Naive thymus-derived CD4-positive, alpha-beta T cell (primary cell): ENCODE data around the gene PVALB. TPM values are rescaled to one million over a fixed set of nuclear protein-coding genes. Genes with fewer than 3 reads are reported as not detected.

Source experiments
- ATAC-seq: fragments of 150-1000 bp; cut with Tn5 transposase; 2 replicates; pipeline ENCODE4 v1.10.0; 2021; ENCODE audit warnings: mild to moderate bottlenecking, moderate library complexity
- CTCF ChIA-PET: fragments of 350-600 bp; sonication (Branson Sonifier 250); formaldehyde crosslinking; loops from one replicate; lab custom pipeline; 2021; ENCODE audit warnings: antibody characterized with exemption; lab: Charles Lee
- POLR2A ChIA-PET: fragments of 350-600 bp; sonication (Branson Sonifier 250); formaldehyde crosslinking; loops from one replicate; lab custom pipeline; 2021; ENCODE audit warnings: antibody characterized with exemption, inconsistent platforms; lab: Charles Lee
- DNase-seq, 9 donors: peaks; one replicate each; pipeline versions ENCODE4 v3.0.0 to v3.0.0-alpha.2; 2020 to 2022; ENCODE audit warnings: mixed read lengths in 1 of 9
- H3K27ac ChIP-seq: one replicate; pipeline ENCODE4 v1.7.0; 2013; ENCODE audit warnings: mild to moderate bottlenecking, low read depth, low read length, moderate library complexity
- H3K27me3 ChIP-seq, 2 donors: one replicate each; pipeline ENCODE4 v1.7.0; 2013; ENCODE audit warnings: low read length in 2 of 2, mild to moderate bottlenecking in 2 of 2, moderate library complexity in 2 of 2; ENCODE audit not compliant: control insufficient read depth in 2 of 2, insufficient read depth in 2 of 2
- H3K36me3 ChIP-seq, 3 experiments: 1 replicate in 2 of 3; 2 replicates in 1 of 3; pipeline ENCODE4 v1.7.0; 2013; ENCODE audit warnings: low read length in 3 of 3, mild to moderate bottlenecking in 3 of 3, moderate library complexity in 1 of 3; ENCODE audit not compliant: insufficient read depth in 3 of 3, control insufficient read depth in 2 of 3
- H3K4me1 ChIP-seq, 2 donors: one replicate each; pipeline ENCODE4 v1.7.0; 2013; ENCODE audit warnings: low read length in 2 of 2, mild to moderate bottlenecking in 2 of 2, moderate library complexity in 1 of 2; ENCODE audit not compliant: control insufficient read depth in 2 of 2, insufficient read depth in 2 of 2
- H3K4me3 ChIP-seq: 2 replicates; pipeline ENCODE4 v1.7.0; 2013; ENCODE audit warnings: mild to moderate bottlenecking, low read length
- H3K9me3 ChIP-seq, 3 experiments: 1 replicate in 2 of 3; 2 replicates in 1 of 3; pipeline ENCODE4 v1.7.0; 2013; ENCODE audit warnings: low read length in 3 of 3; ENCODE audit not compliant: control insufficient read depth in 2 of 3
- H3K27ac Mint-ChIP-seq, 9 donors: one replicate each; pipeline ENCODE4 v1.8.0; 2020 to 2022; ENCODE audit warnings: mixed read lengths in 9 of 9, mild to moderate bottlenecking in 8 of 9, moderate library complexity in 5 of 9, inconsistent platforms in 2 of 9
- H3K27me3 Mint-ChIP-seq, 5 donors: one replicate each; pipeline ENCODE4 v1.8.0; 2021 to 2022; ENCODE audit warnings: mixed read lengths in 5 of 5, mild to moderate bottlenecking in 1 of 5
- H3K36me3 Mint-ChIP-seq, 5 donors: one replicate each; pipeline ENCODE4 v1.8.0; 2020 to 2022; ENCODE audit warnings: mixed read lengths in 5 of 5, mild to moderate bottlenecking in 3 of 5, inconsistent platforms in 1 of 5
- H3K4me1 Mint-ChIP-seq, 7 donors: one replicate each; pipeline ENCODE4 v1.8.0; 2020 to 2022; ENCODE audit warnings: mixed read lengths in 7 of 7, mild to moderate bottlenecking in 3 of 7, inconsistent platforms in 1 of 7
- H3K4me3 Mint-ChIP-seq, 10 donors: one replicate each; pipeline ENCODE4 v1.8.0; 2020 to 2022; ENCODE audit warnings: mild to moderate bottlenecking in 10 of 10, mixed read lengths in 10 of 10, moderate library complexity in 6 of 10, inconsistent platforms in 2 of 10
- H3K9me3 Mint-ChIP-seq, 11 donors: one replicate each; pipeline ENCODE4 v1.8.0; 2020 to 2022; ENCODE audit warnings: mixed read lengths in 11 of 11, mild to moderate bottlenecking in 4 of 11, inconsistent platforms in 1 of 11, moderate library complexity in 1 of 11
- intact Hi-C, 2 donors: fragments of 100-400 bp; cut with micrococcal nuclease; formaldehyde crosslinking; loops; one replicate each; pipeline ENCODE4 v1.15.1; 2023
- polyA plus RNA-seq, 2 donors: library from polyadenylated mRNA; unstranded; fragments of 300-500 nt; fragmentation: Illumina TruSeq; gene quantifications; one replicate each; pipeline ENCODE4 v1.2.3, GENCODE V29; 2021
- total RNA-seq, 6 experiments: library from RNA in 5 of 6; stranded (reverse) in 5 of 6; gene quantifications; 1 replicate in 5 of 6; 2 replicates in 1 of 6; pipeline ENCODE4 v1.2.3 and lab custom pipeline; 2021 to 2026

Gene PVALB
- total and polyA plus RNA-seq, 7 experiments from 2014 or later, result not detected

DNA sequence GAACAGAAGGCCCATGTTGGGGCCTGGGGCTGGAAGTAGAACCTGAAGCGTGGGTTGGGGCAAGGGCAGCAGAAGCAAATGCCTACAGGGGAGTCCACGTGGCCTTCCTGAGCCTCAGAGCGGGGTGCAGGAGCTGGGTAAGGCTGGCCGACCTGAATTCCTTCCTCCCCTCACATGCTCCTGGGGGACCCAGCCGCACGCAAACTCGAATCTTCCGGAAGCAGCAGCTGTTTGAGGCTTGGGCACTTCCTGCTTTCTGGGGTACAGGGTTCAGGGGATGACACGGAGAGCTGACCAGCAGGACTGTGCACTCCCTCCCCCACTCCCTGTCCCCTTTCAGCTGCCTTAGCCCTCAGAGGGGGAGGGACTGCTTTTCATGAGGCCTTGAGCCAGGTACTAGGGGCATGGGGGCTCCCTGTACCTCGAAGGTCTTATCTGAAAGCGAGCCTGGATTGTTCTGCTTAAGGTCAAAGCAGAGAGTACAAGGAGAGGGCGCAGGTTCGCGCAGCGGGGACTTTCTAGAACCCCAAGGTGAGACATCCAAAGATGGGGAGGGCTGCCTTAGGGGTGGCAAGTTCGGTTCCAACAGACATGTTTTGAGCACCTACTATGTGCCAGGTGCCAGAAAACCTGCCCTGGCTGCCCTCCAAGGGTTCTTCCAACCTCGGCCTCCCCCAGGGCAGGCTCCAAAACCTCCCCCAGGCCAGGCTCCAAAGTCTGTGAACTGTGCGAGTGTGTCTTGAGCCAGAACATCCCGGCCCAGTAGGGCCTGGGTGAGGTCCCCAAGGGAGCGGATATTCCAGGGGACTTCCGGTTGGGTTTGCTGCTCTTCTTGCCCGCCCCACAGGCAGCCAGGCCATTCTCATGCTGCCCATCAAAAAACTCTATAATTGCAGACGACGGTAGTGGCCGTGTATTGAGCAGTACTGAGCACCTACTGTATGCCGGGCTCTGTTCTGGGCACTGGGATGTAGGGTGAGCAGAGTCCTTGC, 45.7 kb upstream of the PVALB start:
- Mint-ChIP-seq H3K36me3 (peaks cover 0 to 33% (median 0%) of the 10 kb centered on the region in 5 donors), H3K27me3 (no peaks in the 10 kb centered on the region), H3K9me3 (peaks cover 0 to 4% (median 0%) of the 10 kb centered on the region in 11 donors), H3K27ac (peak overlapping the region in 1 of 9 donors; percentile 93), H3K4me3 (peak overlapping the region in 1 of 10 donors; percentile 82), H3K4me1 (peaks cover 0 to 65% (median 5%) of the 10 kb centered on the region in 7 donors)
- POLR2A ChIA-PET, result no interaction called here
- no peaks in the 10 kb centered on the region for H3K4me1 ChIP-seq
- intact Hi-C loops, result loop anchor here in 1 of 2 donors (5.0 kb wide), 1 partner anchor 40 kb away; no protein-coding TSS in a partner anchor
- H3K4me3 ChIP-seq, result no peak overlapping the region
- CTCF ChIA-PET, result interaction anchor here (0.6 to 1.1 kb wide), 3 partner anchors 80 to 626 kb away, joined by 3 read pairs; no protein-coding TSS in a partner anchor
- no peaks in the 10 kb centered on the region for H3K9me3 ChIP-seq
- H3K27me3 ChIP-seq, result no peaks in the 10 kb centered on the region
- ATAC-seq (peak; percentile 26), DNase-seq (no peak)
- H3K36me3 ChIP-seq, result no peaks in the 10 kb centered on the region
- no peak overlapping the region for H3K27ac ChIP-seq

DNA sequence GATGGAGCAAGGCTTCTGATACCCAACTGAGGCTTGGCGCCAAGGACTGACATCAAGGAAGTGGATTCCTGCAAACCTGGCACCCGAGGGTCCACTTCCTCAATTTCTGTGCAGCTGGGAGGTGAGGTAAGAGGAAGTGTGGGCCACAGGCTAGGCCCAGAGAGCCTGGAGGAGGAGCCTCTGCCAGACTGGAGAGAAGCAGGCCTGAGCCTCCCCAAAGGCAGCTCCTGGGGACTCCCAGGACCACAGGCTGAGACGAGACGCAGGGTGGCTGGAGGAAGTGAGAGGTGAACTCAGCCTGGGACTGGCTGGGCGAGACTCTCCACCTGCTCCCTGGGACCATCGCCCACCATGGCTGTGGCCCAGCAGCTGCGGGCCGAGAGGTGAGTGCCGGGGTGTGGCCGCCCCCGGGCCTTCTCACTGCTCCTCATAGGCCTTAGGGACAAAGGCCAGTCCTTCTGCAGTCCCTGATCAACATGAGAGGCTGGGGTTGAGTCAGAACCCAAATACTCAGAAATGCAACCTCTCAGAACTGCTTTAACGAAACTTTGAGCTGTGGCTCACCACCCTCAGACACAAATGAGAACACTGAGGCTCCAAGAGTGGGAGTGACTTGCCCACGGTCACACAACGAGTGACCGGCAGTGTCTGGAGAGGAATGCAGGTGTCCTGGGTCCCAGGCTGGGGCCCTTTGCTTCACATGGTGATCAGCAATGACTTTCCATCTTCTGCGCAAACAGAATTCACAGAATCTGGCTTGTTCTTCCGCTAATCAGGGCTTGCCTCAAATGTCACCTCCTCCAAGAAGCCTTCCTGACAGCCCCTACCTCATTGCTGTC, 44.2 kb upstream of the PVALB start, which contains the start of gene NCF4:
NCF4 (plus strand) TSS at position 186 of the 839 bp plus-strand sequence; CDS start at position 352, 166 bp downstream.
- Histone ChIP-seq H3K27me3 (no peaks in the 10 kb centered on the region), H3K27ac (no peak within 1 kb of the TSS), H3K9me3 (no peaks in the 10 kb centered on the region), H3K4me1 (peaks cover 0 to 3% of the 10 kb centered on the region in 2 donors), H3K36me3 (no peaks in the 10 kb centered on the region), H3K4me3 (no peak within 1 kb of the TSS)
- peak in 1 of 9 donors; percentile 73 for DNase-seq
- ChIA-PET CTCF (interaction anchor here (0.5 to 1.1 kb wide), 3 partner anchors 13 to 1006 kb away, joined by 3 to 4 read pairs (median 3); no protein-coding TSS in a partner anchor), POLR2A (no interaction called here)
- H3K27me3 Mint-ChIP-seq, result peaks cover 0 to 5% (median 0%) of the 10 kb centered on the region in 5 donors
- intact Hi-C loops, result loop anchor here in 1 of 2 donors (1.0 to 5.0 kb wide), 2 partner anchors 12 to 41 kb away; no protein-coding TSS in a partner anchor
- H3K27ac Mint-ChIP-seq, result peak within 1 kb of the TSS in 5 of 9 donors; percentile 2 to 93 (median 23)
- ATAC-seq, result peak; percentile 78
- peaks cover 0 to 4% (median 0%) of the 10 kb centered on the region in 11 donors for H3K9me3 Mint-ChIP-seq
- H3K36me3 Mint-ChIP-seq, result peaks cover 0 to 22% (median 0%) of the 10 kb centered on the region in 5 donors
- peaks cover 6 to 67% (median 11%) of the 10 kb centered on the region in 7 donors for H3K4me1 Mint-ChIP-seq
- peak within 1 kb of the TSS in 2 of 10 donors; percentile 62 to 82 for H3K4me3 Mint-ChIP-seq

- ATAC-seq, result no peak
- H3K36me3 Mint-ChIP-seq, result peaks cover 0 to 16% (median 0%) of the 10 kb centered on the region in 5 donors
- peaks cover 0 to 4% of the 10 kb centered on the region in 2 donors for H3K4me1 ChIP-seq
- DNase-seq, result no peak
- H3K27ac Mint-ChIP-seq, result peak overlapping the region in 2 of 9 donors; percentile 23 to 93
- H3K4me3 Mint-ChIP-seq, result peak overlapping the region in 2 of 10 donors; percentile 62 to 82
- peaks cover 6 to 65% (median 9%) of the 10 kb centered on the region in 7 donors for H3K4me1 Mint-ChIP-seq
- POLR2A ChIA-PET, result no interaction called here
- H3K27ac ChIP-seq, result no peak overlapping the region
- CTCF ChIA-PET, result interaction anchor here (0.6 to 1.3 kb wide), 3 partner anchors 13 to 115 kb away, joined by 3 to 4 read pairs (median 3); no protein-coding TSS in a partner anchor
- peaks cover 0 to 4% (median 0%) of the 10 kb centered on the region in 11 donors for H3K9me3 Mint-ChIP-seq
- H3K27me3 ChIP-seq, result no peaks in the 10 kb centered on the region
- no peaks in the 10 kb centered on the region for H3K36me3 ChIP-seq
- peaks cover 0 to 5% (median 0%) of the 10 kb centered on the region in 5 donors for H3K27me3 Mint-ChIP-seq
- intact Hi-C loops, result loop anchor here in 1 of 2 donors (5.0 kb wide), 1 partner anchor 42 kb away; no protein-coding TSS in a partner anchor
- H3K9me3 ChIP-seq, result no peaks in the 10 kb centered on the region
- H3K4me3 ChIP-seq, result no peak overlapping the region
Measured at GRCh38 chr22:36860438-36860820, 43.6 kb upstream of the PVALB start.

DNA sequence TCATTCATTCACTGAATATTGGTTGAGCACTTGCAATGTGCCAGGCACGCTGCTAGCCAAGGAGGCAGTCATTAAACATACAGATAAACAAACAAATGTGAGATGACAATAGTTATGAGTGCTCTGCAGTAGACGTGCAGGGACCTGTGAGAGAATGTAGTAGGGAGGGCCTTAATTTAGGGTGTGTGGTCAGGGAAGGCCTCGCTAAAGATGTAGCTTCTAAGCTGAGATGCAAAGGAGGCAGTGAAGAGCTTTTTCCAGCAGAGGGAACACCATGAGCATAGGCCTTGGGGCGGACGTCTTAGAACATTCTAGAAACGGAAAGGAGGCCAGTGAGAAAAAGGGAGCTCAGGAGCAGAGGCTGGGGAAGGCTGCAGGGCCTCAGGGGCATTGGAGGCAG, 43.2 kb upstream of the PVALB start:
- ChIA-PET CTCF (interaction anchor here (0.6 to 2.1 kb wide), 4 partner anchors 12 to 115 kb away, joined by 3 to 4 read pairs (median 4); no protein-coding TSS in a partner anchor), POLR2A (no interaction called here)
- Mint-ChIP-seq H3K4me3 (peak overlapping the region in 1 of 10 donors; percentile 82), H3K4me1 (peaks cover 6 to 61% (median 9%) of the 10 kb centered on the region in 7 donors), H3K27me3 (peaks cover 0 to 5% (median 0%) of the 10 kb centered on the region in 5 donors), H3K9me3 (peaks cover 0 to 4% (median 0%) of the 10 kb centered on the region in 11 donors), H3K27ac (peak overlapping the region in 4 of 9 donors; percentile 4 to 93 (median 30)), H3K36me3 (peaks cover 0 to 11% (median 0%) of the 10 kb centered on the region in 5 donors)
- no peak overlapping the region for H3K27ac ChIP-seq
- no peaks in the 10 kb centered on the region for H3K27me3 ChIP-seq
- H3K36me3 ChIP-seq, result no peaks in the 10 kb centered on the region
- DNase-seq, result no peak
- H3K4me3 ChIP-seq, result no peak overlapping the region
- peaks cover 0 to 4% of the 10 kb centered on the region in 2 donors for H3K4me1 ChIP-seq
- intact Hi-C loops, result loop anchor here in 1 of 2 donors (5.0 kb wide), 1 partner anchor 42 kb away; no protein-coding TSS in a partner anchor
- H3K9me3 ChIP-seq, result no peaks in the 10 kb centered on the region
- ATAC-seq, result no peak

GRCh38 chr22:36858966-36859365, 42.1 kb upstream of the PVALB start:
- Mint-ChIP-seq H3K9me3 (peaks cover 0 to 3% (median 0%) of the 10 kb centered on the region in 11 donors), H3K4me1 (peaks cover 6 to 55% (median 9%) of the 10 kb centered on the region in 7 donors), H3K4me3 (no peak overlapping the region), H3K36me3 (peaks cover 0 to 4% (median 0%) of the 10 kb centered on the region in 5 donors), H3K27ac (peak overlapping the region in 1 of 9 donors; percentile 15), H3K27me3 (peaks cover 0 to 5% (median 0%) of the 10 kb centered on the region in 5 donors)
- Histone ChIP-seq H3K27me3 (no peaks in the 10 kb centered on the region), H3K36me3 (no peaks in the 10 kb centered on the region), H3K4me1 (peaks cover 0 to 4% of the 10 kb centered on the region in 2 donors), H3K27ac (no peak overlapping the region), H3K9me3 (no peaks in the 10 kb centered on the region), H3K4me3 (no peak overlapping the region)
- POLR2A ChIA-PET, result no interaction called here
- CTCF ChIA-PET, result interaction anchor here (2.1 kb wide), 1 partner anchor 75 kb away, joined by 4 read pairs; no protein-coding TSS in a partner anchor
- DNase-seq (no peak), ATAC-seq (no peak)
- intact Hi-C loops, result loop anchor here in 1 of 2 donors (10.0 kb wide), 1 partner anchor 336 kb away; no protein-coding TSS in a partner anchor
